Naive thymus-derived CD4-positive, alpha-beta T cell (primary cell): Measurements from ENCODE around the gene MYH11. TPM values are rescaled to one million over a fixed set of nuclear protein-coding genes. Genes with fewer than 3 reads are reported as not detected.
A peak's percentile ranks its signal among the peaks of the same experiment; 100 is the strongest.

Experiments
- ATAC-seq: fragments of 150-1000 bp; cut with Tn5 transposase; 2 replicates; pipeline ENCODE4 v1.10.0; 2021; ENCODE audit warnings: mild to moderate bottlenecking, moderate library complexity
- CTCF ChIA-PET: fragments of 350-600 bp; sonication (Branson Sonifier 250); formaldehyde crosslinking; loops from one replicate; lab custom pipeline; 2021; ENCODE audit warnings: antibody characterized with exemption; lab: Charles Lee
- POLR2A ChIA-PET: fragments of 350-600 bp; sonication (Branson Sonifier 250); formaldehyde crosslinking; loops from one replicate; lab custom pipeline; 2021; ENCODE audit warnings: antibody characterized with exemption, inconsistent platforms; lab: Charles Lee
- DNase-seq, 9 donors: peaks; one replicate each; pipeline versions ENCODE4 v3.0.0 to v3.0.0-alpha.2; 2020 to 2022; ENCODE audit warnings: mixed read lengths in 1 of 9
- H3K27ac ChIP-seq: one replicate; pipeline ENCODE4 v1.7.0; 2013; ENCODE audit warnings: mild to moderate bottlenecking, low read depth, low read length, moderate library complexity
- H3K27me3 ChIP-seq, 2 donors: one replicate each; pipeline ENCODE4 v1.7.0; 2013; ENCODE audit warnings: low read length in 2 of 2, mild to moderate bottlenecking in 2 of 2, moderate library complexity in 2 of 2; ENCODE audit not compliant: control insufficient read depth in 2 of 2, insufficient read depth in 2 of 2
- H3K36me3 ChIP-seq, 3 experiments: 1 replicate in 2 of 3; 2 replicates in 1 of 3; pipeline ENCODE4 v1.7.0; 2013; ENCODE audit warnings: low read length in 3 of 3, mild to moderate bottlenecking in 3 of 3, moderate library complexity in 1 of 3; ENCODE audit not compliant: insufficient read depth in 3 of 3, control insufficient read depth in 2 of 3
- H3K4me1 ChIP-seq, 2 donors: one replicate each; pipeline ENCODE4 v1.7.0; 2013; ENCODE audit warnings: low read length in 2 of 2, mild to moderate bottlenecking in 2 of 2, moderate library complexity in 1 of 2; ENCODE audit not compliant: control insufficient read depth in 2 of 2, insufficient read depth in 2 of 2
- H3K4me3 ChIP-seq: 2 replicates; pipeline ENCODE4 v1.7.0; 2013; ENCODE audit warnings: mild to moderate bottlenecking, low read length
- H3K9me3 ChIP-seq, 3 experiments: 1 replicate in 2 of 3; 2 replicates in 1 of 3; pipeline ENCODE4 v1.7.0; 2013; ENCODE audit warnings: low read length in 3 of 3; ENCODE audit not compliant: control insufficient read depth in 2 of 3
- H3K27ac Mint-ChIP-seq, 9 donors: one replicate each; pipeline ENCODE4 v1.8.0; 2020 to 2022; ENCODE audit warnings: mixed read lengths in 9 of 9, mild to moderate bottlenecking in 8 of 9, moderate library complexity in 5 of 9, inconsistent platforms in 2 of 9
- H3K27me3 Mint-ChIP-seq, 5 donors: one replicate each; pipeline ENCODE4 v1.8.0; 2021 to 2022; ENCODE audit warnings: mixed read lengths in 5 of 5, mild to moderate bottlenecking in 1 of 5
- H3K36me3 Mint-ChIP-seq, 5 donors: one replicate each; pipeline ENCODE4 v1.8.0; 2020 to 2022; ENCODE audit warnings: mixed read lengths in 5 of 5, mild to moderate bottlenecking in 3 of 5, inconsistent platforms in 1 of 5
- H3K4me1 Mint-ChIP-seq, 7 donors: one replicate each; pipeline ENCODE4 v1.8.0; 2020 to 2022; ENCODE audit warnings: mixed read lengths in 7 of 7, mild to moderate bottlenecking in 3 of 7, inconsistent platforms in 1 of 7
- H3K4me3 Mint-ChIP-seq, 10 donors: one replicate each; pipeline ENCODE4 v1.8.0; 2020 to 2022; ENCODE audit warnings: mild to moderate bottlenecking in 10 of 10, mixed read lengths in 10 of 10, moderate library complexity in 6 of 10, inconsistent platforms in 2 of 10
- H3K9me3 Mint-ChIP-seq, 11 donors: one replicate each; pipeline ENCODE4 v1.8.0; 2020 to 2022; ENCODE audit warnings: mixed read lengths in 11 of 11, mild to moderate bottlenecking in 4 of 11, inconsistent platforms in 1 of 11, moderate library complexity in 1 of 11
- intact Hi-C, 2 donors: fragments of 100-400 bp; cut with micrococcal nuclease; formaldehyde crosslinking; loops; one replicate each; pipeline ENCODE4 v1.15.1; 2023
- polyA plus RNA-seq, 2 donors: library from polyadenylated mRNA; unstranded; fragments of 300-500 nt; fragmentation: Illumina TruSeq; gene quantifications; one replicate each; pipeline ENCODE4 v1.2.3, GENCODE V29; 2021
- total RNA-seq, 6 experiments: library from RNA in 5 of 6; stranded (reverse) in 5 of 6; gene quantifications; 1 replicate in 5 of 6; 2 replicates in 1 of 6; pipeline ENCODE4 v1.2.3 and lab custom pipeline; 2021 to 2026

The MYH11 gene
- total and polyA plus RNA-seq, 7 experiments from 2014 or later, result 0.05 to 2.2 (median 0.39) TPM; not detected in 4

DNA sequence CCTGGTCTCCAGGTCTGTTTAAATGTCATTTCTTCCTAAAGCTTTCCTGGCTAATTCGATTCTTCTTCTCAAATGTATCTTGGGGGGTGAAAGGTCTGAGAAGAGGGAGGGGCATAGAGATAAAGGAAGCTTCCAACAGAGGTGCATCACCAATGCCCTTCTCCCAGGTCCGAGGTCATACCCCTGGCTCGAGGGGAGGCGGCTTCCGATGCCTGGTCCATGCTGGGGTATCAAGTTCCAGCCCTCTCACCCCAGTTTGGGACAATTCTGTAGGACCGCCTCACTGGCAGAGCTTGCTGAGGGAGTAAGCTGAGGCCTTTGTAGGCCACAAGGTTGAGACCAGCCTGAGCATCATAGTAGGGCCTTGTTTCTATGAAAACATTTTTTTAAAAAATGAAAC is 41.8 kb upstream of the MYH11 start:
- ATAC-seq (no peak), DNase-seq (no peak)
- H3K4me1 Mint-ChIP-seq, result peaks cover 0 to 35% (median 0%) of the 10 kb centered on the region in 7 donors
- H3K27me3 Mint-ChIP-seq, result no peaks in the 10 kb centered on the region
- H3K4me3 ChIP-seq, result no peak overlapping the region
- peak overlapping the region in 1 of 10 donors; percentile 73 for H3K4me3 Mint-ChIP-seq
- no peaks in the 10 kb centered on the region for H3K9me3 Mint-ChIP-seq
- no peaks in the 10 kb centered on the region for H3K36me3 Mint-ChIP-seq
- intact Hi-C loops, result no loop called here
- no peaks in the 10 kb centered on the region for H3K9me3 ChIP-seq
- ChIA-PET POLR2A (interaction anchor here (0.6 kb wide), 1 partner anchor 11 kb away, joined by 3 read pairs; no protein-coding TSS in a partner anchor), CTCF (no interaction called here)
- H3K27me3 ChIP-seq, result no peaks in the 10 kb centered on the region
- peak overlapping the region in 1 of 9 donors; percentile 88 for H3K27ac Mint-ChIP-seq
- no peak overlapping the region for H3K27ac ChIP-seq
- H3K36me3 ChIP-seq, result no peaks in the 10 kb centered on the region
- H3K4me1 ChIP-seq, result no peaks in the 10 kb centered on the region

- Mint-ChIP-seq H3K4me3 (peak overlapping the region in 1 of 10 donors; percentile 73), H3K27me3 (no peaks in the 10 kb centered on the region), H3K9me3 (no peaks in the 10 kb centered on the region), H3K4me1 (peaks cover 0 to 35% (median 0%) of the 10 kb centered on the region in 7 donors), H3K36me3 (no peaks in the 10 kb centered on the region), H3K27ac (peak overlapping the region in 1 of 9 donors; percentile 88)
- H3K27me3 ChIP-seq, result no peaks in the 10 kb centered on the region
- no peak overlapping the region for H3K27ac ChIP-seq
- no peaks in the 10 kb centered on the region for H3K4me1 ChIP-seq
- intact Hi-C loops, result no loop called here
- CTCF ChIA-PET, result no interaction called here
- DNase-seq (peak in 1 of 9 donors; percentile 36), ATAC-seq (no peak)
- H3K9me3 ChIP-seq, result no peaks in the 10 kb centered on the region
- POLR2A ChIA-PET, result interaction anchor here (0.6 kb wide), 1 partner anchor 34 kb away, joined by 3 read pairs; no protein-coding TSS in a partner anchor
- no peaks in the 10 kb centered on the region for H3K36me3 ChIP-seq
- no peak overlapping the region for H3K4me3 ChIP-seq
These were observed 41.0 kb upstream of the MYH11 start for GRCh38 chr16:15897834-15898254.

GRCh38 chr16:15897121-15897780 is 40.4 kb upstream of the MYH11 start:
- intact Hi-C loops, result no loop called here
- Histone ChIP-seq H3K27ac (no peak overlapping the region), H3K27me3 (no peaks in the 10 kb centered on the region), H3K4me3 (no peak overlapping the region), H3K9me3 (no peaks in the 10 kb centered on the region), H3K4me1 (no peaks in the 10 kb centered on the region), H3K36me3 (no peaks in the 10 kb centered on the region)
- Mint-ChIP-seq H3K36me3 (no peaks in the 10 kb centered on the region), H3K4me3 (no peak overlapping the region), H3K27ac (peak overlapping the region in 1 of 9 donors; percentile 88), H3K27me3 (no peaks in the 10 kb centered on the region), H3K4me1 (peaks cover 0 to 35% (median 0%) of the 10 kb centered on the region in 7 donors), H3K9me3 (no peaks in the 10 kb centered on the region)
- CTCF ChIA-PET, result no interaction called here
- POLR2A ChIA-PET, result no interaction called here
- no peak for DNase-seq
- ATAC-seq, result no peak

DNA sequence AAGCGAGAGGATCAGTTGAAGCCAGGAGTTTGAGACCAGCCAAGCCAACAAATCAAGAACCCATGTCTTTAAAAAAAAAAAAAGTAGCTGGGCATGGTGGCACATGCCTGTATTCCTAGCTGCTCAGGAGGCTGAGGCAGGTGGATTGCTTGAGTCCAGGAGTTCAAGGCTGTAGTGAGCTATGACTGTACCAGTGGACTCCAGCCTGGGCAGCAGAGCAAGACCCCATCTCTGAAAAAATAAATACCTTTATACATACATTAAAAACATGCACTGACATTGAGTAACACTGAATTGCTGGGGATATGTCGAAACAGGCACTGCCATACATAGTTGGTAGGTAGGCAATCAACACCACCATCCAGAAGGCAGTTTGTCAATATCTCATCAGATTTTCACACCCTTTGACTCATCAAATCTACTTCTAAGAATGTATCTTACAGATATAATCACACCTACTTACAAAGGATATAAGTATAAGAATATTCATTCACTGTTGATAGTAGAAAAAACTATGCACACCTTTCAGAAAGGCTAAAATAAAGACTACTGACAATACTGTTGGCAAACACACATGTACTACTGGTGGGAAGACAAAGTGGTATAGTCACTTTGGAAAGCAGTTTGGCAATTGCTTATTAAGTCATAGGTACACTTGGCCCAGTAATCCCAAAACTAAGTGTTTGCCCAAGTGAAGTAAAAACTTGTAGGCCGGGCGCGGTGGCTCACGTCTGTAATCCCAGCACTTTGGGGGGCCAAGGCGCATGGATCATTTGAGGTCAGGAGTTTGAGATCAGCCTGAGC is 37.9 kb upstream of the MYH11 start:
- H3K27me3 Mint-ChIP-seq, result no peaks in the 10 kb centered on the region
- Histone ChIP-seq H3K27ac (no peak overlapping the region), H3K4me3 (no peak overlapping the region), H3K36me3 (no peaks in the 10 kb centered on the region), H3K27me3 (no peaks in the 10 kb centered on the region), H3K4me1 (no peaks in the 10 kb centered on the region), H3K9me3 (no peaks in the 10 kb centered on the region)
- no peaks in the 10 kb centered on the region for H3K9me3 Mint-ChIP-seq
- ChIA-PET CTCF (interaction anchor here (0.5 to 0.6 kb wide), 2 partner anchors 52 to 213 kb away, joined by 3 to 5 read pairs; no protein-coding TSS in a partner anchor), POLR2A (no interaction called here)
- no peak for DNase-seq
- no peak for ATAC-seq
- H3K4me3 Mint-ChIP-seq, result no peak overlapping the region
- peaks cover 0 to 31% (median 0%) of the 10 kb centered on the region in 7 donors for H3K4me1 Mint-ChIP-seq
- intact Hi-C loops, result no loop called here
- H3K27ac Mint-ChIP-seq, result peak overlapping the region in 1 of 9 donors; percentile 23
- no peaks in the 10 kb centered on the region for H3K36me3 Mint-ChIP-seq

DNA sequence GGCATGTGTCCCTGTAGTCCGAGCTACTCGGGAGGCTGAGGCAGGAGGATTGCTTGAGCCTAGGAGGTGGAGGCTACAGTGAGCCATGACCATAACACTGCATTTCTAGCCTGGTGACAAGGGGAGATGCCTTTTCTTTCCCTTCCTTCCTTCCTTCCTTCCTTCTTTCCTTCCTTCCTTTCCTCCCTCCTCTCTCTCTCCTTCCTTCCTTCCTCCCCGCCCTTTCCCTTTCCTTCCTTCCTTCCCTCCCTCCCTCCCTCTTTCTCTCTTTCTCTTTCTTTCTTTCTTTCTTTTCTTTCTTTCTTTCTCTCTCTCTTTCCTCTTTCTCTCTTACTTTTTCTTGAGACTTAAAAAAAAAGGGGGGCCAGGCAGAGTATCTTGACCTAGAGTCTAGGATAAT is 34.7 kb upstream of the MYH11 start:
- no peaks in the 10 kb centered on the region for H3K27me3 ChIP-seq
- intact Hi-C loops, result no loop called here
- peaks cover 15 to 17% of the 10 kb centered on the region in 2 donors for H3K4me1 ChIP-seq
- no peak overlapping the region for H3K27ac ChIP-seq
- Mint-ChIP-seq H3K4me3 (no peak overlapping the region), H3K36me3 (peaks cover 0 to 4% (median 0%) of the 10 kb centered on the region in 5 donors), H3K9me3 (no peaks in the 10 kb centered on the region), H3K4me1 (peaks cover 15 to 23% (median 22%) of the 10 kb centered on the region in 7 donors), H3K27ac (no peak overlapping the region), H3K27me3 (no peaks in the 10 kb centered on the region)
- ATAC-seq (no peak), DNase-seq (no peak)
- H3K4me3 ChIP-seq, result no peak overlapping the region
- no peaks in the 10 kb centered on the region for H3K9me3 ChIP-seq
- ChIA-PET POLR2A (no interaction called here), CTCF (no interaction called here)
- peaks cover 0 to 4% (median 0%) of the 10 kb centered on the region in 3 experiments for H3K36me3 ChIP-seq

- Mint-ChIP-seq H3K27me3 (no peaks in the 10 kb centered on the region), H3K4me1 (peaks cover 26 to 47% (median 39%) of the 10 kb centered on the region in 7 donors), H3K9me3 (no peaks in the 10 kb centered on the region), H3K27ac (peak within 1 kb of the TSS; percentile 94 to 100 (median 97)), H3K4me3 (peak within 1 kb of the TSS; percentile 96 to 100 (median 99)), H3K36me3 (peaks cover 0 to 10% (median 4%) of the 10 kb centered on the region in 5 donors)
- H3K36me3 ChIP-seq, result peaks cover 0 to 12% (median 0%) of the 10 kb centered on the region in 3 experiments
- H3K4me1 ChIP-seq, result peaks cover 15 to 17% of the 10 kb centered on the region in 2 donors
- H3K27ac ChIP-seq, result peak within 1 kb of the TSS; percentile 89
- POLR2A ChIA-PET, result interaction anchor here (0.7 to 2.0 kb wide), 14 partner anchors 8 to 176 kb away, joined by 3 to 14 read pairs (median 3); no protein-coding TSS in a partner anchor
- no peaks in the 10 kb centered on the region for H3K9me3 ChIP-seq
- H3K27me3 ChIP-seq, result no peaks in the 10 kb centered on the region
- DNase-seq (peak; percentile 98 to 100 (median 99)), ATAC-seq (peak; percentile 100)
- CTCF ChIA-PET, result interaction anchor here (0.6 to 1.2 kb wide), 5 partner anchors 11 to 239 kb away, joined by 3 to 5 read pairs (median 3); no protein-coding TSS in a partner anchor
- peak within 1 kb of the TSS; percentile 95 for H3K4me3 ChIP-seq
- intact Hi-C loops, result loop anchor here (1.0 to 5.0 kb wide), 9 partner anchors 61 to 832 kb away; partner anchors contain the start of genes MARF1 (in 2 of the 2), ABCC1 (in 1 of the 2) and NTAN1 (in 1 of the 2)
These were observed 31.5 kb upstream of the MYH11 start, which contains the start of gene CEP20 for GRCh38 chr16:15888072-15888976. CEP20 (minus strand) TSS chr16:15888603; CDS start chr16:15888585, 18 bp downstream.
